Measurements from ENCODE around the gene GATAD2A. TPM values are rescaled to one million over a fixed set of nuclear protein-coding genes. Genes with fewer than 3 reads are reported as not detected.

Gene GATAD2A
- total and polyA plus RNA-seq, 8 donors: 9.3 to 119 (median 20.2) TPM

GRCh38 chr19:19485161-19485997 is 79.9 kb downstream of the GATAD2A start:
- no peak for DNase-seq
- TF ChIP-seq POLR2A (IDR thresholded peaks at IDR 0.05): no peak
- no peak for TF ChIP-seq POLR2AphosphoS5 (IDR thresholded peaks at IDR 0.05)
- TF ChIP-seq EP300 (IDR thresholded peaks at IDR 0.05): no peak
- no peak for TF ChIP-seq CTCF (IDR thresholded peaks at IDR 0.05)
- peaks cover 0 to 33% (median 30%) of the 10 kb centered on the region in 4 donors for H3K36me3 ChIP-seq
- H3K27ac ChIP-seq: no peak overlapping the region
- intact Hi-C loops (cut with DNase I; ENCODE audit: low total_unique reads): loop anchor here (5.0 to 10.0 kb wide), 2 partner anchors 71 to 118 kb away; no protein-coding TSS in a partner anchor
- no peak overlapping the region for H3K4me3 ChIP-seq
- 77 to 84% (median 82%) methylated on average over 11 to 15 of the region's 15 CpGs for WGBS, 5 donors
- H3K4me1 ChIP-seq: peaks cover 36 to 53% (median 45%) of the 10 kb centered on the region in 4 donors
- H3K9me3 ChIP-seq: no peaks in the 10 kb centered on the region
- H3K27me3 ChIP-seq: no peaks in the 10 kb centered on the region

GRCh38 chr19:19485998-19486290 is 80.5 kb downstream of the GATAD2A start:
- no peaks in the 10 kb centered on the region for H3K9me3 ChIP-seq
- H3K27me3 ChIP-seq: no peaks in the 10 kb centered on the region
- no peak overlapping the region for H3K27ac ChIP-seq
- no peak overlapping the region for H3K4me3 ChIP-seq
- intact Hi-C loops (cut with DNase I; ENCODE audit: low total_unique reads): loop anchor here (5.0 to 10.0 kb wide), 2 partner anchors 71 to 119 kb away; no protein-coding TSS in a partner anchor
- H3K36me3 ChIP-seq: peaks cover 0 to 29% (median 26%) of the 10 kb centered on the region in 4 donors
- TF ChIP-seq EP300 (IDR thresholded peaks at IDR 0.05): no peak
- no peak for TF ChIP-seq CTCF (IDR thresholded peaks at IDR 0.05)
- no peak for TF ChIP-seq POLR2A (IDR thresholded peaks at IDR 0.05)
- TF ChIP-seq POLR2AphosphoS5 (IDR thresholded peaks at IDR 0.05): no peak
- peaks cover 39 to 58% (median 47%) of the 10 kb centered on the region in 4 donors for H3K4me1 ChIP-seq
- DNase-seq: no peak
- 96 to 100% (median 97%) methylated on average over 5 of the region's 5 CpGs for WGBS, 5 donors

GRCh38 chr19:19486343-19487076 is 81.0 kb downstream of the GATAD2A start:
- no peaks in the 10 kb centered on the region for H3K9me3 ChIP-seq
- H3K27ac ChIP-seq: peak overlapping the region in 1 of 5 donors; percentile 76
- no peak for DNase-seq
- peaks cover 0 to 29% (median 26%) of the 10 kb centered on the region in 4 donors for H3K36me3 ChIP-seq
- no peak overlapping the region for H3K4me3 ChIP-seq
- WGBS, 5 donors: 82 to 93% (median 83%) methylated on average over 13 to 15 of the region's 15 CpGs
- intact Hi-C loops (cut with DNase I; ENCODE audit: low total_unique reads): loop anchor here (5.0 to 10.0 kb wide), 2 partner anchors 72 to 119 kb away; no protein-coding TSS in a partner anchor
- no peak for TF ChIP-seq EP300 (IDR thresholded peaks at IDR 0.05)
- no peak for TF ChIP-seq POLR2AphosphoS5 (IDR thresholded peaks at IDR 0.05)
- no peak for TF ChIP-seq POLR2A (IDR thresholded peaks at IDR 0.05)
- no peak for TF ChIP-seq CTCF (IDR thresholded peaks at IDR 0.05)
- H3K27me3 ChIP-seq: no peaks in the 10 kb centered on the region
- H3K4me1 ChIP-seq: peaks cover 39 to 58% (median 47%) of the 10 kb centered on the region in 4 donors

Measured in stomach (tissue), 9 donors.